Measurements from ENCODE around the gene KLHL29. TPM values are rescaled to one million over a fixed set of nuclear protein-coding genes. Genes with fewer than 3 reads are reported as not detected.

KLHL29 gene
- total RNA-seq, 6 experiments from 2014 or later = 1.2 to 10.2 (median 6.4) TPM

DNA sequence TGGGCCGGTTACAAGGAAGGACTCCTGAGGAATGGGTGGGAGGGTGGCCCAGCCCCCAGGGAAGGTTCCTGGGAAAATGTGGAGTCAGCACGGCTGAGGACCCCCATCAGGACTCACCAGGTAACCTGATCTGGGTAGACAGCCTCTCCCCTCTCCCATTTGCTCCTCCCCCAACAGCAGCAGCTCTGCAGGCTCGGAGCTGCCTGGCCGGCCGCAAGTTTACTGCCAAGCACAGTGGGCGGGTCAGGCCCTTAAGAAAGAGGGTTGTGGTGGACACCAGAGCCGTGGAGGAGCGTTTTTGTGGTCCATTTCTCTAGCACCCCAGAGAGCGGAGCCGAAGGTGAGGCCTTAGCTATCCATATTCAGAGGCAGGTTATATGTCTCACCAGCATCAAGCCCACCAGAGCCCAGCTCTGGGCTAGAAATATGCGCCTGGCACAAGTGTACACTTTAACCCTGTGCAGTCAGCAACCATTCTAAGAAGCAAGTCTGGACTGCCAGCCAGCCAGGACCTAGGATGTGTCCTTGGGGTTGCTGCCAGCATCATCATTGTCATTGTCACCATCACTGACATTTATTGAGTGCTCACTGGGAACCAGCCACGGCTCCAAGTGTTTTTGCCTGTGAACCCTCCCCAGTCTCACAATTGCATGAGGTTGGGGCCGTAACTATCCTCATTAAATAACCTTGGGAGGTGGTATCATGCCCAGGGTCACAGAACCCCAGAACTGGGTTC lies 190.1 kb downstream of the KLHL29 start:
- H3K4me1 ChIP-seq = no peaks in the 10 kb centered on the region
- no peaks in the 10 kb centered on the region for H3K27me3 ChIP-seq
- intact Hi-C loops (cut with DNase I) = no loop called here
- no peak for DNase-seq
- H3K4me3 ChIP-seq = no peak overlapping the region
- no peak for TF ChIP-seq POLR2A (IDR thresholded peaks at IDR 0.05)
- TF ChIP-seq, protein P1, sequence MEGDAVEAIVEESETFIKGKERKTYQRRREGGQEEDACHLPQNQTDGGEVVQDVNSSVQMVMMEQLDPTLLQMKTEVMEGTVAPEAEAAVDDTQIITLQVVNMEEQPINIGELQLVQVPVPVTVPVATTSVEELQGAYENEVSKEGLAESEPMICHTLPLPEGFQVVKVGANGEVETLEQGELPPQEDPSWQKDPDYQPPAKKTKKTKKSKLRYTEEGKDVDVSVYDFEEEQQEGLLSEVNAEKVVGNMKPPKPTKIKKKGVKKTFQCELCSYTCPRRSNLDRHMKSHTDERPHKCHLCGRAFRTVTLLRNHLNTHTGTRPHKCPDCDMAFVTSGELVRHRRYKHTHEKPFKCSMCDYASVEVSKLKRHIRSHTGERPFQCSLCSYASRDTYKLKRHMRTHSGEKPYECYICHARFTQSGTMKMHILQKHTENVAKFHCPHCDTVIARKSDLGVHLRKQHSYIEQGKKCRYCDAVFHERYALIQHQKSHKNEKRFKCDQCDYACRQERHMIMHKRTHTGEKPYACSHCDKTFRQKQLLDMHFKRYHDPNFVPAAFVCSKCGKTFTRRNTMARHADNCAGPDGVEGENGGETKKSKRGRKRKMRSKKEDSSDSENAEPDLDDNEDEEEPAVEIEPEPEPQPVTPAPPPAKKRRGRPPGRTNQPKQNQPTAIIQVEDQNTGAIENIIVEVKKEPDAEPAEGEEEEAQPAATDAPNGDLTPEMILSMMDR (IDR thresholded peaks at IDR 0.05) = no peak
- 55% methylated on average over 3 of the region's 13 CpGs for WGBS (ENCODE audit: insufficient coverage, low coverage, low lambda C conversion rate, missing lambda C conversion rate)
- H3K36me3 ChIP-seq = no peaks in the 10 kb centered on the region
- no peaks in the 10 kb centered on the region for H3K9me3 ChIP-seq
- no peak for ATAC-seq
- no peak overlapping the region for H3K27ac ChIP-seq

GRCh38 chr2:23578964-23579671 lies 194.1 kb downstream of the KLHL29 start:
- DNase-seq (no peak), ATAC-seq (no peak)
- 77% methylated on average over 9 of the region's 11 CpGs for WGBS (ENCODE audit: insufficient coverage, low coverage, low lambda C conversion rate, missing lambda C conversion rate)
- Histone ChIP-seq H3K36me3 (no peaks in the 10 kb centered on the region), H3K27me3 (no peaks in the 10 kb centered on the region), H3K27ac (no peak overlapping the region), H3K4me1 (no peaks in the 10 kb centered on the region), H3K9me3 (no peaks in the 10 kb centered on the region), H3K4me3 (no peak overlapping the region)
- intact Hi-C loops (cut with DNase I) = no loop called here
- no peak for TF ChIP-seq POLR2A (IDR thresholded peaks at IDR 0.05)
- TF ChIP-seq, protein P1 (IDR thresholded peaks at IDR 0.05) = no peak

DNA sequence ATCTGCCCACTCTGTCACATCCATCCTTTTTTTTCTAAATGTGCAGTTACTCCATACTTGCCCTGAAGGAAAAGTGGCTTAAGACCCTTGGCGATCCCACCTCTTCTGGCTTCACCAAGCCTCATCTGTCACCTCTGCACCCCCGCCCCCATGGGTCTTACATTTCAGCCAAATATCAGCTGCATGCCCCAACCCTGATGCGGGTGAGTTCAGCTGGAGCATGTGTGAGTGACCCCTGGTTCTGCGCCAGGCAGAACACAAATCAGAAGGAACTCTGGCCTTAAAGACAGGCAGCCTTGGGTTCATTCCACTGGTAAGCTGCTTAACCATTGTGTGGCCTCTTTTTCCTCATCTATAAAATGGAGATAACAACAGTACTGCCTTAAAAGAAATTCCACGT lies 194.7 kb downstream of the KLHL29 start:
- Histone ChIP-seq H3K36me3 (no peaks in the 10 kb centered on the region), H3K9me3 (no peaks in the 10 kb centered on the region), H3K4me1 (no peaks in the 10 kb centered on the region), H3K27ac (no peak overlapping the region), H3K4me3 (no peak overlapping the region), H3K27me3 (no peaks in the 10 kb centered on the region)
- DNase-seq = no peak
- TF ChIP-seq POLR2A (IDR thresholded peaks at IDR 0.05) = no peak
- TF ChIP-seq, protein P1 (IDR thresholded peaks at IDR 0.05) = no peak
- intact Hi-C loops (cut with DNase I) = no loop called here
- WGBS (ENCODE audit: insufficient coverage, low coverage, low lambda C conversion rate, missing lambda C conversion rate) = 68% methylated on average over 4 of the region's 5 CpGs
- ATAC-seq = no peak

GRCh38 chr2:23583467-23583866 lies 198.5 kb downstream of the KLHL29 start:
- intact Hi-C loops (cut with DNase I) = no loop called here
- Histone ChIP-seq H3K27ac (no peak overlapping the region), H3K36me3 (no peaks in the 10 kb centered on the region), H3K4me1 (no peaks in the 10 kb centered on the region), H3K4me3 (no peak overlapping the region), H3K27me3 (no peaks in the 10 kb centered on the region), H3K9me3 (no peaks in the 10 kb centered on the region)
- WGBS (ENCODE audit: insufficient coverage, low coverage, low lambda C conversion rate, missing lambda C conversion rate) = 80% methylated on average over 7 of the region's 8 CpGs
- no peak for DNase-seq
- no peak for TF ChIP-seq POLR2A (IDR thresholded peaks at IDR 0.05)
- TF ChIP-seq, protein P1 (IDR thresholded peaks at IDR 0.05) = no peak
- no peak for ATAC-seq
